ENCODE measurements around the gene MYL7.

Gene MYL7

DNA sequence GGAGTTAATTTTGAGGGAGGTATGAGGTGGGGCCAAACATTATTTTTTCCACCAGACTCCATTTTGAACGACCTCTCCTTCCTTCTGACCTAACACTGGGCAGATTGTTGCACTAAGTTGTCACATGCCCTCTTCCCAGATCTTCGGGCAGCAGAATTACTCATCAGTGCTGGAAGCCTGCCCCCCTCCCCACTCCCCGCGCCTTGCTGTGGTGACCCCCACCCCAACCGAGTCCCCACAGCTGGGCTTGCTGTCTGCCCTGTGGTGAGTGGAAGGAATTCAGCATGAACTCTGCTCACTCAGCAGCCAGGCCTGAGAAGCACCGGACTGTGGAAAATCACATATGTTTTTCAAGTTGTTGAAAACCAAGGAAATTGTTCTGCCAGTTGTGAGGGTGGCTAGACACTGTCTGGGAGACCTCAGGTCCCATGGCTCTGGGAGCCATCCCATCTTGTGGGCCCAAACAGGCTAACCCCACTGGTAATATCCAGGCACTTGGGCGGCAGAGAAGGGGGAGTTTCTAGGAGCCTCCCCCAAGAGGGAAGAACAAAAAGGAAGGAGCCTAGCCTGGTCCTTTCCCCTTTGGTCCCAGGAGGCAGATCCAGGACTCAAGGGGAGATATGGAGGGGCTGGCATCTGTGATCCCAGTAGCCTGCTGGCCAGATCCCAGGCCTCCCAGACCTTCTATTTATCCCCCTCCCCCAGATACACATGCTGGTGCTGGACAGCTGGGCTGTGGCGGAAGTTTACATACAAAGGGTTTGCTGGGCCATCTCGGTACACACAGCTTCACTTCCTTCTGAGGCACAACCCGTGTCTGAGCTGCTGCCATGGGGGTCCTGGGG, 40.5 kb downstream of the MYL7 start:
- no peak for DNase-seq (ENCODE audit: low read depth in 2 of 2)

GRCh38 chr7:44099669-44100068, 41.5 kb downstream of the MYL7 start:
- DNase-seq (ENCODE audit: low read depth in 2 of 2): no peak

DNA sequence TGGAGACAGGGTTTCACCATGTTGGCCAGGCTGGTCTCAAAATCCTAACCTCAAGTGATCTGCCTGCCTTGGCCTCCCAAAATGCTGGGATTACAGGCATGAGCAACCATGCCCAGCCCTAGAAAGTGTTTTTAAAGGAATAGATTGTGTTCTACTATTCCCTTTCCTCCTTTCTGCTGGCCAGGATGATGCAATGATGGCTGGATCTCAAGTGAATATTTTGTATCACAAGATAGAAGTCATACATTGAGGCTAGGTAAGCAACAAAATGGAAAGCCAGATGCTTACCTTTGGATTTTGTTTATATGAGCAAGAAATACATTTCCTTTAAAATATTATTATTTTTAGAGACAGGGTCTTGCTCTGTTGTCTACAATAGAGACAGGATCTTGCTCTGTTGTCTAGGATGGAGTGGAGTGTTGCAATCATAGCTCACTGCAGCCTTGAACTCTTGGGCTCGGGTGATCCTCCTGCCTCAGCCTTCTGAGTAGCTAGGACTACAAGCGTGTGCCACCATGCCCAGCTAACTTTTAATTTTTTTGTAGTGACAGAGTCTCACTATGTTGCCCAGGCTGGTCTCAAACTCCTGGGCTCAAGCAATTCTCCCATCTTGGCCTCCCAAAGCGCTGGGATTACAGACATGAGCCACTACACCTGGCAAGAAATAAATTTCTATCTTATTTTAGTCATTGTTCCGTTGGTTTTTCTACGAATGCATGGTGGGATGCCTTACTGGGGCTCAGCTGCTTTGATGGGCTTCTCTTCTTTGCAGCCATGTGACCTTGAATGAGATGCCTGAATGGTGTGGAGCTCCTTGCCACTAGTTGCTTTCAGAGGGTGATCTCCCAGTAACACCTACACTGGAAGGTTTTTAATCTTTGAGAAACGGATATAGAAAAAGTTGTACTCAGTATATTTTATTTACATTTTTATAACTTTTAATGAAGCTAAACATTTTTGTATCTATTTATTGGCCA, 42.8 kb downstream of the MYL7 start:
- no peak for DNase-seq (ENCODE audit: low read depth in 2 of 2)

- DNase-seq (ENCODE audit: low read depth in 2 of 2): no peak
These were observed 43.8 kb downstream of the MYL7 start for GRCh38 chr7:44097064-44097932.

GRCh38 chr7:44096326-44096881, 44.7 kb downstream of the MYL7 start:
- no peak for DNase-seq (ENCODE audit: low read depth in 2 of 2)

DNA sequence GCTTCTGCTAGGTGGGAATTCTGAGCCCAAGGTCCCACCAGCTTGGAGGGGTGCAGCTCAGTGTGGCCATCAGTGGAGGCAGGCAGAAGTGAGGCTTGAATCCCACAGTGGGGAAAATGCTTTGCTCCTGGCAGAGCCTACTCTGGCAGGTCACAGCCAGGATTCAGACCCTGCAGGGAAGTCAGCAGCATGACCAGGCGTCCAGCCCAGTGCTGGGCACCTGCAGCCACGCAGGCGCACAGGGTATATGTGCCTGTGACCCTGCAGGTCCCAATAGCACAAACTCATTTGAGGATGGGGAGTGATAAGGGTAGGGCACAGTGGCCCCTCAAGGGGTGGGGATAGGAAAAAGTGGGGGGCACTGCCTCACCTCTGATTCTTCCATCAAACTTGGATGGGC, 45.4 kb downstream of the MYL7 start:
- no peak for DNase-seq (ENCODE audit: low read depth in 2 of 2)

DNA sequence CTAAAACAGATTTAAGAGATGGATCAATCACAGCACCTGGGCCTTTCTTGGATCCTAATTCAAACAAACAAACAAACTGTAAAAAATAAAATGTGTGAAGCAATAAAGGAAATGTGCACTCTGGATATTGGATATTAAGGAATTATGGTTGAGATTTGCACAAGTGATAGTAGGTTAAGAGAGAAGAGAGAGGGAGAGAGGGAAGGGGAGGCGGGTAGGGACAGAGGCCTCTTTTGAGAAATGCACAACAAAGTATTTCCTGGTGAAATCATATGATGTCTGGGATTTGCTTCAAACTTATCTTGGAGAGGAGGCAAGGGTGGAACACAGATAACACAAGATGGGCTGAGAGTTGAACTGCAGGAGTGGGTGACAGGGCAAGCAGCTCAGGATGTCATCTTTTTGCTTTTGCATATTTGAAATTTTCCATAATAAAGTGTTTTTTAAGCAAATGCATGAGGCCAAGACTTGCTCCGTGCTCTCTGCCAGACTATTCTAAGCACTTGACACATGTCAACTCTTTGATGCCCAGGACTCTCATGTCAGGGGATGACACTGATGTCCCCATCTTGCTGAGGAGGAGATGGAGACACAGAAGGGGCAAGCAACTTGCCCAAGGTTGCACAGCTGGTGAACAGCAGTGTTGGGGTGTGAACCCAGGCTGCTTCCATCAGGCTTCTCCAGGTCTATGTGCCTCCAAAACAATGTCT, 46.1 kb downstream of the MYL7 start:
- DNase-seq (ENCODE audit: low read depth in 2 of 2): no peak

GRCh38 chr7:44094365-44094764, 46.8 kb downstream of the MYL7 start:
- DNase-seq (ENCODE audit: low read depth in 2 of 2): no peak

GRCh38 chr7:44093102-44093641, 48.0 kb downstream of the MYL7 start:
- DNase-seq (ENCODE audit: low read depth in 2 of 2): no peak

All from stimulated activated CD4-positive, alpha-beta T cell treated with anti-CD3 and anti-CD28 coated beads, Interleukin-15, amount 100 ng/mL, for 48 hours (primary cell).